Erythroblast (primary cell): ENCODE results near the gene VAC14.

Experiments
- DNase-seq, 2 experiments: peaks; one replicate each; lab custom pipeline; 2025; lab: John Stamatoyannopoulos, UW
- GATA1 ChIP-seq: IDR thresholded peaks from 2 replicates; pipeline ENCODE4 v1.6.1; 2011; ENCODE audit warnings: low read depth, mild to moderate bottlenecking, control low read depth, low read length, moderate library complexity
- POLR2A ChIP-seq: IDR thresholded peaks from 2 replicates; pipeline ENCODE4 v1.6.1; 2011; ENCODE audit warnings: mild to moderate bottlenecking, low read length

VAC14 gene

DNA sequence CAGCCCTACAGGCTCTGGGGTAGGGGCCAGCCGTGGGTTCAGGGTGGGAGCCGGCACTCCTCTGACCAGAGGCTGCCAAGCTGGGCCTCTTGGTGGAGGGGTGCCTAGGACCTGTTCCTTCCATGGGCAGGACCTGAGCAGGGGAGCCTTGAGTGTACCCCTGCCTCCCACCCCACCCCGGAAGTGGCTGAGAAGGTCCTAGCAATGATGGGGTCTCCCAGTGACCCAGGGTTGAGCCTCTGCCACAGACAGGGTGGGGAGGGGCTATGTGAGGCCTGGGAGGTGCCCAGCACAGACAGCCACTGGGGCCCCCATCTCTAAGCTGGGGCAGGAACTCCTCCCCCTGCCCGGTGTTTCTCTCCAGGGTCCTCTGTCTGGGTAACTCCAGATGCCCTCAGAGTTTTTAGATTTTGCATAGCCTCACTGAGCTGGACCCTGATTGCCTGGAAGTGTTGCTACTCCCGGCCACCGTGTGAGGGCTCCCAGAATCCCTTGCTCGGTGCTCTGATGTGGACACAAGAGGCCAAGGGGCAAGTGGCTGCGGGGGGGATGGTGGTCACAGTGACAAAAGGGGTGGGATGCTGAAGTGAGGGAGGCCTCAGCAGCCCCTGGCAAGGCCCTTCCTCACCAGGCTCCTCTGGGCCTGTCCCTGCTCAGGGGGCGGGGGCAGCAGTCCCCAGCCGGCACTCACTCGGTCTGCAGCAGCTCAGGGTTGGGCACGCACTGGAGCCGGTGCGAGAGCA lies 108.7 kb downstream of the VAC14 start:
- TF ChIP-seq POLR2A (no peak), GATA1 (no peak)
- no peak for DNase-seq

DNA sequence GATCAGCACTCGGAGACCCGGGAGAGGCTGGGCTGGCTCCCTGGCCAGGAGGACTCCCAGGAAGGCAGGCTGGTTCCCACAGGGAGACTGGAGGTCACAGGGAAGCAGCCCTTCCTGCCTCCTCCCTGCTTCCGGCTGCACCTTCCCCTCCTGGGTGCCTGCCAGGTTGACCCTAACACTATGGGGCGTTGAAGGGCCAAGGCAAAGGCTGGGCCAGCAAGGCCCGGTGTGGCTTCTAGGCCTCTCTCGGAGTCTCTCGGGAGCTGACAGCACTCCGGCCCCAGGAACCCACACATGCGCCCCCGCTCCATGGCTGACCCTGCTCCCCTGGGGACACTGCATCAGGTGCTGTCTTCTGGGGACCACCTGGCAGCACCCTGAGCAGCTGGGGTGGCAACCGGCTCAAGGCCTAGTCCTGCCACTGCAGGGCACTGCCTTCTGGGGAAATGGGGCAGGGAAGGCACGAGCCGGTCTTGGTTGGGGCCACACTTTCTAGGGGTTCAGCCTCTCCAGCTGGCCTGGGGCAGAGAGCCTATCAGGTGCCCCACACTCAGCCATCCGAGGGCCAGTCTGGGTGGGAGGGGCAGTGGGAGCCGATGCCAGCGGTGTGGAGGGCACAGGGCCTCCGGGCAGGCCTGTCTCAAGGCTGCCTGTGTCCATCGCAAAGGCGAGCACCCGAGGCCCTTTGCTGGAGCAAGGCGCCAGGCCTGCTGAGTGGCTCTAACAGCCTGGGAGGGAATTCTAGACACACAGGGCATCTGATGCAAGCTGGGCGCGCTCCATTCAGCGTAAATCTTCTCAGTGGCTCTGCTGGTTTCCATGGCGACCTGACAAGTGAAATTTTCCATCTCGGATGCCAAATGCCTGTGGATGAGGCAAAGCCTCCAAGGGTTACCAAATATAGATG lies 109.5 kb downstream of the VAC14 start:
- no peak for TF ChIP-seq POLR2A
- no peak for TF ChIP-seq GATA1
- DNase-seq, result peak in 1 of 2 experiments; percentile 18

DNA sequence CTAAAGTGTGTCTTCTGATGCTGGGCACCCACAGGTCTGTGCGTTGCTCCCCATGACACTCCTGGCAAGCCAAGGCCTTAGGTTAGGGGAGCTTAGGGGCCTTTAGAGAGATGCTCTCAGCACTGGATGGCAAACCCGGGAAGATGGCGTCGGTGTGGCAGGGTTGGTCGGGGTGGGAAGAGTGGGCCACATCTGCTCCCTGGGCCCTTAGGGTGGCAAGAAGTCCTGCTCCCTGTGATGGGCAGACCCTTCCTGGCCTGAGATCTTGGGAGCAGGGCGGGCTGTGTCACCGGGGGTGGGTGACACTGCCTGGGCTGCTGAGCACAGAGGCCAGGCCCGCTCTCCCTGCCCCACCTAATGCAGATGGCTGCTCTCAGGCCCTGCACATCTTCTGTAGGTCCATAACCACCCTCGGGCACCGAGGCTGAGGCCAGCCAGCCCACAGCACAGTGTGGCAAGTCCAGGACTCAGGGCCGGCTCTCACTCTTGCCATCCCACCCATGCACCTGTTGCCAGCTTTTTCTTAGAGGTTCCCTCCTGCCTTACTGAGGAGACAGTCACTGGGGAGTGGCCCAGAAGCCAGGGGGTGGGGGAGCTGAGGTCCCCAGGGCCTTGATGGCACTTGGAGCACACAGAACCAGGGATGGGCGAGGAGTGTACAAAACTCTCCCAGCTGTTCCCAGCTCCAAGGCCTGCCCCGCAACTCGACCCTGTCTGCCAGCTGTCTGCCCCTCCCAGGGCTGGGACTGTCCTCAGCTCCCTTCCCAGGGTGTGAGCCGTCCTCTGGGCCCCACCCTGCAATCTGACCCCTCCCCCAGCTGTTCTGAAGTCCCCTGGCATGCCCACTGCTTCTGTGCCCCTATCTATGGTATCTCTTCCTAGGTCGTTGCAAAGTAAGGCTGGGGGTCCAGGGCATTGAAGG lies 110.7 kb downstream of the VAC14 start:
- TF ChIP-seq GATA1, result no peak
- no peak for TF ChIP-seq POLR2A
- DNase-seq, result peak; percentile 21 to 27

DNA sequence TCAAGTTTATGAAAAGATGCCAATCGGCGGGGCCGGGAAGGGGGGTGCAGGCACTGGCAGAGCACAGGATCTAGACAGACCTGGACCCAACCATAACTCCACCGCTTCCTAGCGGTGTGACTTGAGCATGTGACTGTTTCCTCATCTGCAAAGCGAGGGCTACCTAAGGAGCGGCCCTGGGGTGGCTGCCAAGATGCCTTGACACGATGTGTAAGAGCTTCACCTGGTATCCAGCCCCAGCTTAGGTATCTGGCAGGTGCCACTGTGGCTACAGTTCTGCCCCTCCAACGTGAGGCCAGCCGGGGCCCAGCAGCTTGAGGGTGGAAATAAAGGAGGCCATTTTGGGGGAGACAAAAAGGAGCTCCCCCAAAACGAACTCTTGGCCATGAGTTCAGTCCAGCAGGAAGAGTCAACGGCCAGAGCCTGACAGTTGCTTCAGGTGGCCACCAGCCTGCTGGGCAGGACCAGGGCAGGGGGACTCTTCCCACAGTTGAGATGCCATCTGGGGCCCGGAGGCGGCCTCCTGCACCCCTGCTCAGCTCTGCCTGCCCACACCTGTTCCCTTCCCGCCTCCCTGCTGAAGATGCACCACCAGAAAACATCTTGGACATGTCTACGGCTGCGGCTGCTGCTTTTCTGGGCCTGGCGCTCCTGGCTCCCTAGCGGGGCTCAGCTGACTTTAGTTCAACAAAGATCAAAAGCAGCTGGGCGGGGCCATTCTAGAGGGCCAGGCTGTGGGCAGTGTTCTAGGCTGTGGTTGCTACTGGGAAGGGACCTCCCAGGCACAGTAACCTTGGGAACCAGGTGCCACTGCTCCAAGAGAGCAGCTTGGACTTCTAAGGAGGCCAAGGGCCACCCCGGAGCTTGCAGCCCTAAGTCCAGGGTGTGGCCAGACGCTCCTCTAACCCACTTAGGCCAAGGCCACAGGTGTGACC lies 111.7 kb downstream of the VAC14 start:
- TF ChIP-seq POLR2A (no peak), GATA1 (no peak)
- DNase-seq, result no peak

DNA sequence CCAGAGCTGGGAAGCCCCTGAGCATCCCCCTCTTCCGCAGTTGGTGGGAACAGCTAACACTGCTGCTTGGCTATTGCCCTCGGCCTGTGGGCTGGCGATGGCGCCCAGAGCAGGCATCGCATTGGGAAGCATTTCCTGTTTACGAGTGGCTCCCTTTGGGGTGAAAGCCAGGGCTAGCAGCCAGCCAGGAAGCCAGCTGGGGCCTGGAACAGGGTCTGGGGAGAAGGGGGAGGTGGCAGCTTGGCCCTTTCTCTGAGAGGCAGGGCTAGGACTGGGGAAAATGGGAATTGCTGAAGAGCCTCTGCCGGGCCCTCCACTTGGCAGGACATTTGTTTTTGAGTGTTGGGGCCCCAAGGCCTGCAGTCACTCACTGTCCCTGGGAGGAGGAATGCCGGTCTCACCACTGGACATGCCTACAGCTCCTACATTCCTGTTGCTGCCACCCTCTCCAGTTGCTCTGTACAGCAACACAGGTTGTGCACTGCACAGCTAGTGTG lies 112.7 kb downstream of the VAC14 start:
- no peak for DNase-seq

DNA sequence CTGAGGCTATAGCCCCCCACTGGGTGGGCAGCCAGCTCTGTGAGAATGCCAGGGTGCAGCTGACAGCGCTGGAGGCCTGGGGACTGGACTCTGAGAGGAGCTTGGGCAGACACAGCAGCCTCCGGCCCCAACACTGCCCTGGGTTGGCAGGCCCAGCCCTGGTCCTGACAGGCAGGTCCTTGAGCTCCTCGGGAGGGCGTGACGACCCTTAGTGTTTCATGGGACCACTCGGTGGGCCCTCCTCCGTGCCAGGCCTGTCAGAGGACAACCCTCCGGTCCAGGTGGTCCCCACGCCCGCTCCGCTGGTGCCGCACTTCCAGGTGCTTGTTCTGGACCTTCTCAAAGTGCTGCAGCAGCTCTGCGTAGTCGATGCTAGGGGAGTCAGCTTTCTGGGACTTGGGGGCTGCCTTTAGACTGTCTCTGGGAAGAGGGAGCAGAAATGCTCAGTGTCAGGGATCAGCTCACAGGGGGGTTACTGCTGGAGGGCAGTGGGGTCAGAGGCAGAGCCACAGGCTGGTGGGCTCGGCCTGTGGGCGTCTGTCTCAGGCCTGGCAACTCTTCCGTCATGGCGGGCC lies 113.2 kb downstream of the VAC14 start:
- no peak for TF ChIP-seq POLR2A
- no peak for TF ChIP-seq GATA1
- no peak for DNase-seq

More for the DNA sequence above, 112.7 kb downstream of the VAC14 start:
- TF ChIP-seq GATA1 (no peak), POLR2A (no peak)

DNA sequence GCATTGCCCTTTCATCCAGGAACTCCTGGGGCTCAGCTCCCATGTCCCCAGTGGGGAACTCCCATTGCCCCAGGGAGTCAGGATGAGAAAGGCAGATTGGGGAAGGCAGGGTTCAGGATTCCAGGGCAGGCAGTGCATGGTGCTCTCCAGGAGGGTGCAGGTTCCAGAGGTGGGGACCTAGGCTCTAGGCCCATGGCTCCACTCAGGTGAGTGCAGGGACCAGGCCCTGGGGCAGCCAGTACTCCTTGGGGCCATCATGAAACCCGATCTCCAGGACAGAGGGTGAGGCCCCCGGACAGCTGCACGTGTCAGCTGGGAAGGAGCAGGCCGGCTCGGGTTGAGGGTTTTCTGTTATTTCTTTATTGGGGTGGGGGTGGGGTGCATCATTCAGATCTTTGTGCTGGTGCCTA lies 113.9 kb downstream of the VAC14 start:
- DNase-seq, result no peak
- TF ChIP-seq POLR2A, result no peak
- no peak for TF ChIP-seq GATA1

DNA sequence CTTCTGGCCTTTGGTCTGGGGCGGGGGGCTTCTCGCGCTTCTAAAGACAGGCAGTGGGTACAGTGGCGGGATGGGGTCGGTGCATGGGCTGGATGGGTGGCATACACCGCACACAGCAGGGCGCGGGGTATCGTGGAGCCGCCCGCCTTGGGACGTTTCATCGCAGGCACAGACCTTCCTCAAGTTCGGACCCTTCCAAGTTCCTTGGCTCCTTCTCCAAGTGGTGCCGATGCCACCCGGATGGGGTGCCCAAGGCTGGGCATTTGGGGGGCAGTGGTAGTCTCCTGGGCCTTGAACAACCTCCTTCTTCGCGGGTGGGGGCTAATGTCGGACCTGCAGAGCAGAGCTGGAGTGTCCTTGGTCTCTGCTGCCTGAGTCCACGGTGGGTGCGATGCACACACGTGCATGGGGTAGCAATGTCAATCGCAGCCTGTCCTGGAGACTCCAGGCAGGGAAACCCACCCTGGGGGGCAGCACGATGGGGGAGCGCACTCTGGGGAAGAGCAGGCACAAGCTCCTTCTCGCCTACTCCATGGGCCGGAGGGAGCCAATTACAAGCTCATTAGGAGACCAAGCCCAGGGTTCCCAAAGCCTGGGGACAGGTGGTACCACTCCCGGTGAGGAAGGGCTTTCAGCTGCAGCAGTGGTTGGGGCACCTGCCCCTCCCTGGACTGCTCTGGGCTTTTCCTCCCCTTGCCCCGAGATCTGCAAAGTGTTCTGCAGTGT lies 114.4 kb downstream of the VAC14 start:
- no peak for DNase-seq
- no peak for TF ChIP-seq POLR2A
- TF ChIP-seq GATA1, result no peak

DNA sequence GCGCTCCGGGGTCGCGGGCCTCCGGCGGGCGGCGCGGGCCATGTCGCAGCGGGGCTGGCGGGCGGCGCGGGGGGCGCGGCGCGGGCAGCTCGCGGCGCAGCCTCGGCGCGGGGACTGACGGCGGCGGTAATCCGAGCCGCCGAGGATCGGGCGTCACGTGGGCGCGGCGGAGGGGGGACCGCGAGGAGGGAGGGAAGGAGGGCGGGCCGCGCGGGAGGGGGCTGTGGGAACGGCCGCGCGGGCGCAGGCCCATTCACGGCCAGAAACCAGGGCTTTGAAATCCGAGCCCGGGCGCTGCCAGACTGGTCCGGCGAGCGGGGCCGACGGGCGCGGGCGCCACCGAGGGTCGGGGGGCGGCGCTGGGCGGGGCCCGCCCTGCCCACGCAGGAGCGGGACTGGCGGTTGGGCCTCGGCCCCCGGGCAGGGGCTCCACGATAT lies 115.0 kb downstream of the VAC14 start, which contains the start of gene MTSS2:
MTSS2 (minus strand) TSS at position 116 of the 438 bp plus-strand sequence. CDS start 262 bp downstream, outside the sequence.
- TF ChIP-seq GATA1, result no peak
- TF ChIP-seq POLR2A, result no peak
- peak; percentile 74 to 79 for DNase-seq

DNA sequence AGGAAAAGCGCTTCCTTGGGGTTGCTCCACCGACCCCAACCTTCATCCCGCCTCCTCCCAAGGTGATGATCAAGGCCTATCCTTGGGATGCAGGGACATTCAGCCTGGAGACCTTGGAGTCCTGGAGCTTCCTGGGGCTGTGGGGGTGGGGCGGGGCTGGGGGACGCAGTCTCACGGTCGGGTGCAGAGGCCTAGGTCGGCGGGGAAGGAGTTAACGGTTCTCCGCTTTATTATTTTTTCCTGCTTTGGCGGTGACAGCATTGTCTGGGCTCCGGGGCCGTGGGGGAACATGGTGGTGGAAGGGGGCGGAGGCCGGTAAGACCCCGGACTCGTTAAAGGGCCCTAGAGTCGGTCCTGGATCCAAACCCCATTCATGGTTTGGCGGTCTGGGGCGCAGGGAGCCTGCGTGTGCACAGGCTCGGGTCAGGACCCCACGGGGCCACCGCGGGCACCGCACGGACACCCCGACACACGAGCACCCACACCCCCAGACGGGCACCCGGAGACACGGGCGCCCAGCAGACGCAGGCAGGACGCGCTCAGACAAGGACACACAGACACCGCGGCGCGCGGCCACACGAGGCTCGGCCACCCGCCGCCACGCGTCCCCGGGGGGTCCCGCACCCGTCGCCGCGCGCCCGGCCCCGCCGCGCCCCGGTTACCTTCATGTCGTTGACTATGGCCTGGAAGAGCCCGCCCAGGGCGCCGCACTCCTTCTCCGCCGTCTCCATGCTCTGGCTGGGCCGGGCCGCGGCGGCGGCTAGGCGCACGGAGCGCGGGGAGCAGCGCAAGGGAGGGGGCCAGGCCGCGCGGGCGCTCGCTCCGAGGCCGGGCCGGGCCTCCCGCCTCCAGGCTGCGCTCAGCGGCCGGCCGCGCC lies 115.7 kb downstream of the VAC14 start:
- TF ChIP-seq GATA1, result no peak
- TF ChIP-seq POLR2A, result no peak
- DNase-seq, result peak; percentile 70 to 71
